Middle frontal gyrus (tissue), 1 donor: ENCODE measurements around the gene HNRNPL.
"Not testable (repeated sequence)": the region's sequence is repeated elsewhere in the genome, so short reads cannot be mapped to it uniquely, and the experiment has no call there.

ENCODE experiments used
- DNase-seq: peaks from one replicate; pipeline ENCODE4 v3.0.0-alpha.2; 2015; ENCODE audit warnings: low spot score; ENCODE audit errors: extremely low spot score

Gene HNRNPL

GRCh38 chr19:38803543-38803942 is 46.2 kb downstream of the HNRNPL start:
- no peak for DNase-seq

- DNase-seq: no peak
These were observed 48.3 kb downstream of the HNRNPL start for GRCh38 chr19:38801359-38802095.

DNA sequence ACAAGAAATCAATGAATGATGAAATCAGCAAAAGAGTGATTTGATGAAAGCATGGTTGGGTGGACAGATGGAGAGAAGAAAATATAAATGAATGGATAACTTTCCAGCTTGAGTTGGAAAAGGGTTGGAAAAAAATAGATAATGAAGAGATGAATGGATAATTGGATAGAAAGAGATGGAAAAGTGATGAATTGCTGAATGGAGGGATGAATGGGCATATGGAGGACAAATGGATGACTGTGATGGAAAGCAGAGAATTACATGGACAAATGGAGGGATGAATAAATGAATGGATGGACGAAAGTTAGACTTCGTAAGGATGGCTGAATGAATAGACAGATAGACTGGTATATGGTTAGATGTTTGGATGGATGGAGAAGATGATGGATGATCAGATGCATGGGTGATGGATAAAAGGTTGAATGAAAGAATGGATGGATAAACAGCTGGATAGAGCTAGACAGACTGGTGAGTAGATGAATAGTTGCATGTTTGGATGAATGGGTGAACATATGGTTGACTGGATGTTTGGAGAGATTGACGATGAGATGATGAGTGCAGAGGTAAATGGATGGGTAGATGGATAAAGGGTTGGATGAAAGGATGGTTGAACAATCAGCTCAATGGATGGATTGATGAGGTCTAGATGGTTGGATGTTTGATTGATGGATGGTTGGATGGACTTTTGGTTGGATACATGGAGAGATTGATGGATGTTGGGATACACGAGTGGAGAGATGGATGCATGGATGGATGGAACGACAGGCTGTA is 49.0 kb downstream of the HNRNPL start:
- no peak for DNase-seq

DNA sequence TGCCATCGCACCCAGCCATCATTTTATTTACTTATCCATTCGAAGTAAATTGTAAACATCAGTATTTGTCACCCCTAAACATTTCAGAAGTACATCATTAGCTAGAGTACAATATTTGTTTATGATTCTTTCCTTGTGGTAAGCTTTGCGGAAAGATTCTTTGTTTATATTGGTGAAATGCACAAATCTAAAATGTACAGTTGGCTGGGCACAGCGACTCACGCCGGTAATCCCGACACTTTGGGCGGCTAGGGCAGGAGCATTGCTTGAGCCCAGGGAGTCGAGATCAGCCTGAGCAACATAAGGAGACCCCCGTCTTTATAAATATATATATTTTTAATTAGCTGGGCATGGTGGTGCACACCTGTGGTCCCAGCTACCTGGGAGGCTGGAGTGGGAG is 50.7 kb downstream of the HNRNPL start:
- DNase-seq: no peak

DNA sequence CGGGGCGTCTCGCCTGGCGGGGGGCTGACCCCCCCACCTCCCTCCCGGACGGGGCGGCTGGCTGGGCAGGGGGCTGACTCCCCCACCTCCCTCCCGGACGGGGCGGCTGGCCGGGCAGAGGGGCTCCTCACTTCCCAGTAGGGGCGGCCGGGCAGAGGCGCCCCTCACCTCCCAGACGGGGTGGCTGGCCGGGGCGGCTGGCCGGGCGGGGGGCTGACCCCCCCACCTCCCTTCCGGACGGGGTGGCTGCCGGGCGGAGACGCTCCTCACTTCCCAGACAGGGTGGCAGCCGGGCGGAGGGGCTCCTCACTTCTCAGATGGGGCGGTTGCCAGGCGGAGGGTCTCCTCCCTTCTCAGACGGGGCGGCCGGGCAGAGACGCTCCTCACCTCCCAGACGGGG is 52.0 kb downstream of the HNRNPL start:
- not testable (repeated sequence) for DNase-seq

GRCh38 chr19:38796154-38796553 is 53.6 kb downstream of the HNRNPL start:
- no peak for DNase-seq

DNA sequence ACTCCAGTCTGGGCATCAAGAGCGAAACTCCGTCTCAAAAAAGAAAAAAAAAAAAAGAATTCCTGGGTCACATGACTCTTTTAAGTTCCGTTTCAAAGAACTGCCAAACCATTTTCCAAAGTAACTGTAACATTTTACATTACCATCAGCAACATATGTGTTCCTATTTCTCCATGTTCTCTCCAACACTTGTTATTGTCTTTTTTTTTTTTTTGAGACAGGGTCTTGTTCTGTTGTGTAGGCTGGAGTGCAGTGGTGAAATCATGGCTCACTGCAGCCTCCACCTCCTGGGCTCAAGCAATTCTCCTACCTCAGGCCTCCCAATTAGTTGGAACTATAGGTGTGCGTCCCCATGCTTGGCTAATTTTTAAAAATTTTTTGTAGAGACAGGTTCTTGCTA is 54.2 kb downstream of the HNRNPL start:
- no peak for DNase-seq

- no peak for DNase-seq
These were observed 56.1 kb downstream of the HNRNPL start for GRCh38 chr19:38793671-38794070.

DNA sequence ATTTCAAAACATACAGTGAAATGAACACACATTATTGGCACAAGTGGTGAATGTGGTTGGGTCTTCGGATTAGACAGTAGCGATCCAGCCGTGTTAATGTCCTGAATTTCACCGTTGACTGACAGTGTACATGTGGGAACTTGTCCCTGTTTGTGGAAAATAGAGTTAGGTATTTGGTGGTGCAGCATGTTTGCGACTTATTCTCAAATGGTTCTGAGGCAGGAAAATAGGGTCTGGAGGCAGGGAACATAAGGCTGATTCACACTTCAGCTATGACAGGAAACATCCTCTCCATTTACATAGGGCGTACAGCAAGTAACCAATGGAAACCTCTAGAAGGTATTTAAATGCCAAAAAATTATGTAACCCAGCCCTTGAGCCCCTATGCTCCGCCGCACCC is 56.6 kb downstream of the HNRNPL start:
- DNase-seq: no peak

DNA sequence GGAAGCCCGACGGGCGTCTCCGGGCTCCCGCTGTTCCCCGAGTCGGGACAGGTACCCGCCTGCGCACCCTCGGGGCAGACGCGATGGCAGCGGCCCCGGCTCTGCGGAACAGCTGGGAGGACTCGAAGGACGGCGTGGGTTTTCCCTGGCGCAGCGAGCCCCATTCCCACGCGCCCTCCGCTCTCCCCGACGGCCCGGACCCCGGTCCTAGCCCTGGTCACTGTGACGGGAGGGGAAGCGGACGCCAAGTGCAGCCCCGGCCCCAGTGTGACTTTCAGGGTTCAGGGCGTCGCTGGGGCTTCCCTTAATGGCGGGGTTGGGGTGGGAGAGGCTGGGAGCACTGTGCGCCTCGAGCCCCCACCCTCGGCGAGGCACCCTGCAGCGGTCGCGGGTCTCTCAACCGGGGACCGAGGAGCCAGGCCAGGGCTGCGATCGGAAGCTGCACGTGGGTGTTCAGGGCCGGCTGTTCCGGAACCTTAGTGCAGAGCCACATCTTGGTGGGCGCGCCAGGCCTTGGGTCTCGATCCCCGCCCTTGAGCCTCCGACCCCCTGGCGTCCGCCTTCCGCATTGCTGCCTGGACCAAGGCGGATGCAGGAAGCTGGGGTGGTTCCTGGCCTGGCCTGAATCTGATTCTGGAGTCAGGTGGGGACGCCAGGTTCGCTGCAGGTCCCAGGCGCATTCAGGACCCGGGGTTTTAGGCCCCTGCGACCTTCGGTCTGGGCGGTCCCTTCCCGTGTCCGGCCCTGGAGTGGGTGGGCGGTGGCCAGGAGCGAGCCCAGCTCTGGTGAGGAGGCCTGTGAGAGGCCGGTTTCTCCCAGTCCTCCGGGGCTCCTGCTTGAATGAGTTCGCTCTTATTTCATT is 57.3 kb downstream of the HNRNPL start:
- no peak for DNase-seq

GRCh38 chr19:38791451-38792064 is 58.2 kb downstream of the HNRNPL start:
- DNase-seq: not testable (repeated sequence)

- not testable (repeated sequence) for DNase-seq
These were observed 59.0 kb downstream of the HNRNPL start for GRCh38 chr19:38790507-38791403.

GRCh38 chr19:38788478-38789243 is 61.1 kb downstream of the HNRNPL start, which contains the start of gene LGALS7B:
TSS of gene LGALS7B (plus strand) at chr19:38789200. CDS start at chr19:38789227, 27 bp downstream.
- DNase-seq: no peak

DNA sequence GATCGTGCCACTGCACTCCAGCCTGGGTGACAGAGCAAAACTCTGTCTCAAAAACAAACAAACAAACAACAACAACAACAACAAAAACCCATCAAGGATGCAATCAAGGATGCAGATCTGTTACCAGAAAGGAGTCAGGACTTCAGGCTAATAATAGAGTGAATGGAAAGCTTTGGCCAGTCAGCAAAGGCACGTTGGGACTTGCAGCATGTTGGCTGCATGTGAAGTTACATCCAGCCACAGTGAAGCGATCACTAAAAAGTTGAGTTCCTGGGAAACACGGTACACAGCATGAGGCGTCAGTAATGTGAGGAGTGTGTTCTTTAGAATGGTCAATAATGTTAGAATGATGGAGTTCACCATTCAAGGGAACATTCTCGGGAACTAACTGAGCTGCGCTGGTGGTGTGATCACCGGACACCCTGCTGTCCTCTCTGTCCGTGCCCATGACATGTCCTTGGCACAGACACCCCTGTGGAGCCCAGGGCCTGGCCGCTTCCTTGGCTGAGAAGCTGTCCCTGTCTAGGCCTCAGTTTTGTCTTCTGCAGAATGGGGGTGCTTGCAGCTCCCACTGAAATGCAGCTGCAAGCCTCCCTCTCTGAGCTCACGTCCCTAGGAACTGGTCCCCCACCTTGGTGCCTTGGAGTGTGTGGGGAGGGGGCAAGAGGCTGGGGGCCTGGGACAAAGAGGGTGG is 63.1 kb downstream of the HNRNPL start:
- DNase-seq: no peak
